ENCODE results near the gene TCF20.

TCF20 gene

GRCh38 chr22:42249831-42250230 lies 20.6 kb downstream of the TCF20 start:
- no peak for DNase-seq

DNA sequence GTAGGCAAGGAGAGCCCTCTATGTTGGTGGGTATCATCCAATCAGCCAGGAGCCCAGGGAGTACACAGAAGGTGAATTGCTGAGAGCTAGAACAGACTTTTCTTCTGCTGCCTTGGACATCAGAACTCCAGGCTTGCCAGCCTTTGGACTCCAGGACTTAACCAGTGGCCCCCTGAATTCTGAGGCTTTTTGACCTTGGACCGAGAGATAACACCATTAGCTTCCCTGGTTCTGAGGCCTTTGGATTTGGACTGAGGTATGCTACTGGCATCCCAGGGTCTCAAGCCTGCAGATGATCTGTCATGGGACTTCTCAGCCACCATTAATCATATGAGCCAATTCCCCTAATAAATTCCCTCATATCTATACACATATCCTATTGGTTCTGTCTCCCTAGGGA lies 21.5 kb downstream of the TCF20 start:
- DNase-seq, result no peak

DNA sequence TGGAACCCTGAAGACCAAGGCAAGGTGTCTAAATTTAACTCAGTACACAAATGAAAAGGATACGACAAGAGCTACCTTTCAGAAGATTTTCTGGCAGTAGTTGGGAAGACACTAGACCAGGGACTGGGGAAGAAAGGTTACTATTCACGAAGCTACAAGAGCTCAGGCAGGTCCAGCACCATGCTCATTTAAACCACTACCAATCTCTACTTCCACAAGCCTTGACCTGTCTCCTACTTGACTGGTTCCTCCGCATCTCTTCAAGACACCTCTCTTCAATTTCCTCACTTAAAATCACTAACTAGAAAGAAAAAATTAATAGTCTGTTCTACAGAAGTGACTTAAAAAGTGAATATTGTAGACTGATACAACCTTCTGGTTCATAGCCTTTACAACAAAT lies 22.9 kb downstream of the TCF20 start:
- DNase-seq, result no peak

GRCh38 chr22:42243802-42244060 lies 26.7 kb downstream of the TCF20 start:
- no peak for DNase-seq

- no peak for DNase-seq
Measured at GRCh38 chr22:42236848-42237247, 33.6 kb downstream of the TCF20 start.

GRCh38 chr22:42236268-42236667 lies 34.2 kb downstream of the TCF20 start:
- no peak for DNase-seq

- no peak for DNase-seq
Measured at GRCh38 chr22:42233879-42234278, 36.6 kb downstream of the TCF20 start.

- no peak for DNase-seq
Measured at GRCh38 chr22:42231929-42232328, 38.5 kb downstream of the TCF20 start.

- no peak for DNase-seq
Measured at GRCh38 chr22:42229455-42230149, 40.9 kb downstream of the TCF20 start.

- DNase-seq, result no peak
Measured at GRCh38 chr22:42228483-42228882, 42.0 kb downstream of the TCF20 start.

GRCh38 chr22:42227435-42227834 lies 43.0 kb downstream of the TCF20 start:
- DNase-seq, result no peak

- DNase-seq, result no peak
Measured at GRCh38 chr22:42225841-42226240, 44.6 kb downstream of the TCF20 start.

DNA sequence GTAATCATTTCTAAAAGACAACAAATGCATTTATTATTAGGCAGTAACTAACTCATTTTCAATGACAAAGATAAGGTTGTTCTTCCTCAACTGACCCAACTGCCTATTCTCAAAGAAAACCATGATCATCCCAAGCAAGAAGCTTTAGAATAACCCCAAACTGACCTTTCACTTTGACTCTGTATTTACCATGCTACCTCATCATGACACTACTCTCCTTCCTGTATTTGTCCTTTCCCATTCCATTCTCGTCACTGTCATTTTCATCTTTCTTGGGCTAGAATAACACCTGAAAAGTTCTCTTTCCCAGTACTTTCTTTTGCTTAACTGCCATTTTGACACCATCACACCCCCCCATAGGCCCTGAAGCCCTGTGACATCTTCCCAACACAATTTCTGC lies 48.3 kb downstream of the TCF20 start:
- DNase-seq, result no peak
